D721Med (cell line): ENCODE measurements around the gene PLIN3.
A peak's percentile ranks its signal among the peaks of the same experiment; 100 is the strongest.
"Not testable (repeated sequence)": the region's sequence is repeated elsewhere in the genome, so short reads cannot be mapped to it uniquely, and the experiment has no call there.

ENCODE experiments used
- DNase-seq: peaks from one replicate; pipeline ENCODE4 v3.0.0; 2011; ENCODE audit warnings: low spot score; ENCODE audit not compliant: insufficient read length
- FAIRE-seq: peaks from 2 replicates; lab custom pipeline; 2011; peaks lifted over from hg19 to GRCh38; lab: Jason Lieb, UNC
- CTCF ChIP-seq: IDR thresholded peaks from 2 replicates; pipeline ENCODE4 v1.5.1; 2012; ENCODE audit warnings: mild to moderate bottlenecking, control low read depth; ENCODE audit not compliant: insufficient read depth; ENCODE audit errors: missing control alignments

PLIN3 gene

GRCh38 chr19:4902796-4903195 lies 35.3 kb upstream of the PLIN3 start, which contains the start of gene ARRDC5:
Gene ARRDC5, minus strand, starts transcription at chr19:4902896. Its CDS starts 71 bp downstream, at chr19:4902825.
- no peak for TF ChIP-seq CTCF
- no peak for FAIRE-seq
- DNase-seq, result no peak

- DNase-seq, FAIRE-seq: not testable (repeated sequence)
Observed at GRCh38 chr19:4900879-4901278, 33.4 kb upstream of the PLIN3 start.

GRCh38 chr19:4897146-4897545 lies 29.7 kb upstream of the PLIN3 start:
- FAIRE-seq (no peak), DNase-seq (no peak)
- TF ChIP-seq CTCF, result no peak

GRCh38 chr19:4896372-4896771 lies 28.9 kb upstream of the PLIN3 start:
- DNase-seq (peak; percentile 1), FAIRE-seq (no peak)
- TF ChIP-seq CTCF, result no peak

GRCh38 chr19:4892962-4893361 lies 25.5 kb upstream of the PLIN3 start:
- not testable (repeated sequence) for FAIRE-seq, DNase-seq

GRCh38 chr19:4891066-4891465 lies 23.6 kb upstream of the PLIN3 start:
- FAIRE-seq, result no peak
- no peak for DNase-seq
- TF ChIP-seq CTCF, result no peak

GRCh38 chr19:4889034-4889815 lies 21.8 kb upstream of the PLIN3 start:
- TF ChIP-seq CTCF, result no peak

GRCh38 chr19:4887803-4888202 lies 20.3 kb upstream of the PLIN3 start:
- not testable (repeated sequence) for DNase-seq, FAIRE-seq

More at GRCh38 chr19:4889034-4889815, 21.8 kb upstream of the PLIN3 start:
- FAIRE-seq, result no peak
- DNase-seq, result peak; percentile 0

GRCh38 chr19:4884993-4885392 lies 17.5 kb upstream of the PLIN3 start:
- FAIRE-seq, DNase-seq: not testable (repeated sequence)

- not testable (repeated sequence) for DNase-seq, FAIRE-seq
Observed at GRCh38 chr19:4882874-4883273, 15.4 kb upstream of the PLIN3 start.
